Calu3 (cell line): Measurements from ENCODE around the gene EVA1C. TPM values are rescaled to one million over a fixed set of nuclear protein-coding genes. Genes with fewer than 3 reads are reported as not detected.
"Not testable (repeated sequence)": the region's sequence is repeated elsewhere in the genome, so short reads cannot be mapped to it uniquely, and the experiment has no call there.

ENCODE experiments used
- BruUV-seq: library from RNA; stranded (reverse); fragments of 400-500 nt; replicated peaks from 2 replicates; lab custom pipeline; 2021; lab: Mats Ljungman, UMichigan
- CTCF ChIA-PET: fragments of 300-600 bp; sonication (Branson Sonifier 250); formaldehyde crosslinking; loops from one replicate; lab custom pipeline; 2022; ENCODE audit warnings: antibody characterized with exemption; lab: Charles Lee
- DNase-seq: peaks from one replicate; pipeline ENCODE4 v3.0.0; 2022
- H3K27ac Mint-ChIP-seq: one replicate; pipeline ENCODE4 v1.8.0; 2022; ENCODE audit warnings: mixed read lengths; ENCODE audit not compliant: unreplicated experiment
- H3K27me3 Mint-ChIP-seq: one replicate; pipeline ENCODE4 v1.8.0; 2022; ENCODE audit warnings: mixed read lengths; ENCODE audit not compliant: unreplicated experiment
- H3K36me3 Mint-ChIP-seq: one replicate; pipeline ENCODE4 v1.8.0; 2022; ENCODE audit warnings: mild to moderate bottlenecking, moderate library complexity, mixed read lengths; ENCODE audit not compliant: insufficient read depth, unreplicated experiment
- H3K4me1 Mint-ChIP-seq: one replicate; pipeline ENCODE4 v1.8.0; 2022; ENCODE audit warnings: mild to moderate bottlenecking, low read depth, mixed read lengths; ENCODE audit not compliant: unreplicated experiment
- H3K4me3 Mint-ChIP-seq: one replicate; pipeline ENCODE4 v1.8.0; 2022; ENCODE audit warnings: mild to moderate bottlenecking, low read depth, moderate library complexity, mixed read lengths; ENCODE audit not compliant: unreplicated experiment
- H3K9me3 Mint-ChIP-seq: one replicate; pipeline ENCODE4 v1.8.0; 2022; ENCODE audit warnings: low read depth, mixed read lengths; ENCODE audit not compliant: unreplicated experiment
- intact Hi-C: fragments of 100-400 bp; cut with micrococcal nuclease; formaldehyde crosslinking; loops from one replicate; pipeline ENCODE4 v1.10.0; 2022; ENCODE audit not compliant: unreplicated experiment
- total RNA-seq: library from RNA; stranded (reverse); gene quantifications from 2 replicates; pipeline ENCODE4 v1.2.3, GENCODE V29; 2022
- TF ChIP-seq, protein P1 (sequence below): fragments of 200-600 bp; IDR thresholded peaks from one replicate; pipeline ENCODE4 v1.8.0; 2022; ENCODE audit warnings: antibody characterized with exemption; ENCODE audit not compliant: unreplicated experiment

EVA1C gene
- total RNA-seq, 1 experiment from 2014 or later: 1.4 TPM

- intact Hi-C loops: no loop called here
- H3K4me1 Mint-ChIP-seq: peaks cover 8% of the 10 kb centered on the region
- H3K9me3 Mint-ChIP-seq: no peaks in the 10 kb centered on the region
- H3K36me3 Mint-ChIP-seq: no peaks in the 10 kb centered on the region
- BruUV-seq: no TSS peak
- TF ChIP-seq, protein P1, sequence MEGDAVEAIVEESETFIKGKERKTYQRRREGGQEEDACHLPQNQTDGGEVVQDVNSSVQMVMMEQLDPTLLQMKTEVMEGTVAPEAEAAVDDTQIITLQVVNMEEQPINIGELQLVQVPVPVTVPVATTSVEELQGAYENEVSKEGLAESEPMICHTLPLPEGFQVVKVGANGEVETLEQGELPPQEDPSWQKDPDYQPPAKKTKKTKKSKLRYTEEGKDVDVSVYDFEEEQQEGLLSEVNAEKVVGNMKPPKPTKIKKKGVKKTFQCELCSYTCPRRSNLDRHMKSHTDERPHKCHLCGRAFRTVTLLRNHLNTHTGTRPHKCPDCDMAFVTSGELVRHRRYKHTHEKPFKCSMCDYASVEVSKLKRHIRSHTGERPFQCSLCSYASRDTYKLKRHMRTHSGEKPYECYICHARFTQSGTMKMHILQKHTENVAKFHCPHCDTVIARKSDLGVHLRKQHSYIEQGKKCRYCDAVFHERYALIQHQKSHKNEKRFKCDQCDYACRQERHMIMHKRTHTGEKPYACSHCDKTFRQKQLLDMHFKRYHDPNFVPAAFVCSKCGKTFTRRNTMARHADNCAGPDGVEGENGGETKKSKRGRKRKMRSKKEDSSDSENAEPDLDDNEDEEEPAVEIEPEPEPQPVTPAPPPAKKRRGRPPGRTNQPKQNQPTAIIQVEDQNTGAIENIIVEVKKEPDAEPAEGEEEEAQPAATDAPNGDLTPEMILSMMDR: no peak
- H3K27ac Mint-ChIP-seq: no peak overlapping the region
- H3K27me3 Mint-ChIP-seq: no peaks in the 10 kb centered on the region
- H3K4me3 Mint-ChIP-seq: no peak overlapping the region
- CTCF ChIA-PET: no interaction called here
- no peak for DNase-seq
These were observed 125.0 kb downstream of the EVA1C start for GRCh38 chr21:32537569-32537881.

DNA sequence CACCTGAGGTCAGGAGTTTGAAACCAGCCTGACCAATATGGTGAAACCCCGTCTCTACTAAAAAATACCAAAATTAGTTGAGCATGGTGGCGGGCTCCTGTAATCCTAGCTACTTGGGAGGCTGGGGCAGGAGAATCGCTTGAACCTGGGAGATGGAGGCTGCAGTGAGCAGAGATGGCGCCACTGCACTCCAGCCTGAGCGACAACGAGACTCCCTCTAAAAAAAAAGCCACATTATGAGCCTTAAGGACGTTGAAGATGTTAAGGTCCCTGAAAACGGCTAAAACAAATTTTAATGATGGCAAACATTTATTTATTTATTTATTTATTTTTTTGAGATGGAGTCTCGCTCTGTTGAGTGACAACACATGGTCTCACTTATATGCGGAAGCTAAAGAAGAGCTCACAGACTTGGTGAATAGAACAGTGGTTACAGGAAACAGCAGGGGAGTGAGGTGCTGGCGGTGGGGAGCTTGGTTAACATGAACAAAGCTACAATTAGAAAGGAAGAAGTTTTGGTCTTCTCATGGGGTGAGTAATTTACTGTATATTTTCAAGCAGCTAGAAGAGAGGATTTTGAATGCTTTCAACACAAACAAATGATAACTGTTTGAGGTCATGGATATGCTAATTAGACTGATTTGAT is 125.8 kb downstream of the EVA1C start:
- TF ChIP-seq, protein P1: no peak
- CTCF ChIA-PET: no interaction called here
- H3K9me3 Mint-ChIP-seq: no peaks in the 10 kb centered on the region

DNA sequence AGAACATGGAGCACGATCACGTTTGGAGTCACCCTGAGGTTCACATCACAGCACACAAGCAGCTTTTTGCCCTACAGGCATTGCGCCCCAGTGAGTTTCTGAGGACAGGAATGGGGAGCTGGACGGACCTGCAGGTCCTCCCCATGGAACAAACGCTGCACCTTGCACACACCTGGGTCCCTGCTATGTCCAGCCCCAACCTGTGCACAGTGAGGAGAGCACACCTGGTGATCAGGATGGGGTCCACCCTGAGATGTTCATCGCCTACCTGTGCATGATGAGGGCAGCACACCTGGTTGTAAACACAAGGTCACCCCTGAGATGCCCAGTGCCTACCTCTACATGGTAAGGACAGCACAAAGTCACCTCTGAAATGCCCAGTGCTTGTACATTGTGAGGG is 126.9 kb downstream of the EVA1C start:
- Mint-ChIP-seq H3K36me3 (no peaks in the 10 kb centered on the region), H3K27me3 (no peaks in the 10 kb centered on the region), H3K27ac (no peak overlapping the region), H3K4me3 (no peak overlapping the region), H3K9me3 (no peaks in the 10 kb centered on the region), H3K4me1 (peaks cover 8% of the 10 kb centered on the region)
- DNase-seq: no peak
- TF ChIP-seq, protein P1: no peak
- no TSS peak for BruUV-seq
- CTCF ChIA-PET: interaction anchor here (1.1 kb wide), 1 partner anchor 30 kb away, joined by 3 read pairs; no protein-coding TSS in a partner anchor
- intact Hi-C loops: no loop called here

More for the DNA sequence above, 125.8 kb downstream of the EVA1C start:
- H3K4me3 Mint-ChIP-seq: no peak overlapping the region
- DNase-seq: no peak
- no peak overlapping the region for H3K27ac Mint-ChIP-seq
- no peaks in the 10 kb centered on the region for H3K27me3 Mint-ChIP-seq
- no TSS peak for BruUV-seq
- intact Hi-C loops: no loop called here
- H3K36me3 Mint-ChIP-seq: no peaks in the 10 kb centered on the region
- peaks cover 8% of the 10 kb centered on the region for H3K4me1 Mint-ChIP-seq

GRCh38 chr21:32543056-32543455 is 130.6 kb downstream of the EVA1C start:
- intact Hi-C loops, H3K36me3 Mint-ChIP-seq, H3K4me1 Mint-ChIP-seq, DNase-seq, H3K27ac Mint-ChIP-seq, H3K9me3 Mint-ChIP-seq, H3K4me3 Mint-ChIP-seq, CTCF ChIA-PET, BruUV-seq: not testable (repeated sequence)
- peaks cover 20% of the 10 kb centered on the region for H3K27me3 Mint-ChIP-seq

- H3K4me3 Mint-ChIP-seq: no peak overlapping the region
- no peak for DNase-seq
- no peaks in the 10 kb centered on the region for H3K36me3 Mint-ChIP-seq
- BruUV-seq: no TSS peak
- CTCF ChIA-PET: interaction anchor here (0.7 kb wide), 1 partner anchor 9 kb away, joined by 3 read pairs; no protein-coding TSS in a partner anchor
- intact Hi-C loops: no loop called here
- no peaks in the 10 kb centered on the region for H3K9me3 Mint-ChIP-seq
- TF ChIP-seq, protein P1: no peak
- no peaks in the 10 kb centered on the region for H3K4me1 Mint-ChIP-seq
- H3K27me3 Mint-ChIP-seq: peaks cover 26% of the 10 kb centered on the region
- H3K27ac Mint-ChIP-seq: no peak overlapping the region
These were observed 131.5 kb downstream of the EVA1C start for GRCh38 chr21:32543975-32544374.
